ENCODE measurements around the gene NKAPD1. TPM values are rescaled to one million over a fixed set of nuclear protein-coding genes. Genes with fewer than 3 reads are reported as not detected.
"Not testable (repeated sequence)": the region's sequence is repeated elsewhere in the genome, so short reads cannot be mapped to it uniquely, and the experiment has no call there.

The NKAPD1 gene
- total and polyA plus RNA-seq, 7 donors, result 8.5 to 21.6 (median 9.9) TPM

GRCh38 chr11:112082729-112083128 lies 8.6 kb downstream of the NKAPD1 start:
- no peak for DNase-seq
- peak overlapping the region; percentile 88 for H3K27ac ChIP-seq

GRCh38 chr11:112085822-112086421 lies 11.8 kb downstream of the NKAPD1 start:
- 2 to 4% (median 3%) methylated on average over 19 of the region's 19 CpGs for WGBS, 3 donors
- Histone ChIP-seq H3K27ac (peak overlapping the region; percentile 88), H3K9me3 (no peaks in the 10 kb centered on the region), H3K4me1 (peaks cover 38% of the 10 kb centered on the region), H3K36me3 (ENCODE audit: insufficient read depth in 1 of 2, low read depth in 1 of 2) (peaks cover 11 to 78% of the 10 kb centered on the region in 2 donors), H3K27me3 (ENCODE audit: insufficient read depth in 3 of 3, low read length in 2 of 3) (no peaks in the 10 kb centered on the region), H3K4me3 (peak overlapping the region; percentile 93)
- peak in 1 of 2 donors; percentile 20 for DNase-seq
- ATAC-seq, result peak; percentile 37 to 65 (median 53)
- TF ChIP-seq CTCF (IDR thresholded peaks at IDR 0.05), result no peak
- intact Hi-C loops (cut with DNase I), result loop anchor here in 1 of 2 donors (5.0 kb wide), 1 partner anchor 159 kb away; no protein-coding TSS in a partner anchor

More at GRCh38 chr11:112082729-112083128, 8.6 kb downstream of the NKAPD1 start:
- Histone ChIP-seq H3K27me3 (ENCODE audit: insufficient read depth in 3 of 3, low read length in 2 of 3) (no peaks in the 10 kb centered on the region), H3K36me3 (ENCODE audit: insufficient read depth in 1 of 2, low read depth in 1 of 2) (peaks cover 24 to 78% of the 10 kb centered on the region in 2 donors), H3K4me3 (no peak overlapping the region), H3K4me1 (peaks cover 12% of the 10 kb centered on the region), H3K9me3 (no peaks in the 10 kb centered on the region)
- TF ChIP-seq CTCF (IDR thresholded peaks at IDR 0.05), result no peak
- peak; percentile 51 to 62 (median 56) for ATAC-seq
- intact Hi-C loops (cut with DNase I), result no loop called here
- 39 to 52% (median 44%) methylated on average over 4 of the region's 4 CpGs for WGBS, 3 donors

- Histone ChIP-seq H3K4me3 (peak within 1 kb of the TSS; percentile 93), H3K27ac (peak within 1 kb of the TSS; percentile 88), H3K4me1 (peaks cover 41% of the 10 kb centered on the region), H3K36me3 (ENCODE audit: insufficient read depth in 1 of 2, low read depth in 1 of 2) (peaks cover 12 to 78% of the 10 kb centered on the region in 2 donors), H3K9me3 (no peaks in the 10 kb centered on the region), H3K27me3 (ENCODE audit: insufficient read depth in 3 of 3, low read length in 2 of 3) (no peaks in the 10 kb centered on the region)
- peak; percentile 95 to 98 for DNase-seq
- TF ChIP-seq CTCF (IDR thresholded peaks at IDR 0.05), result peak; percentile 20
- 0 to 1% (median 0%) methylated on average over 45 of the region's 45 CpGs for WGBS, 3 donors
- ATAC-seq, result peak; percentile 92 to 95 (median 93)
- intact Hi-C loops (cut with DNase I), result loop anchor here in 1 of 2 donors (5.0 kb wide), 1 partner anchor 159 kb away; no protein-coding TSS in a partner anchor
These were observed 12.5 kb downstream of the NKAPD1 start, which contains the start of the genes SDHD and TIMM8B for GRCh38 chr11:112086422-112087191. Gene SDHD, plus strand, starts transcription at chr11:112086873. Its CDS starts 35 bp downstream, at chr11:112086908. Gene TIMM8B, minus strand, starts transcription at chr11:112086756. Its CDS starts 33 bp downstream, at chr11:112086723.

- WGBS, 3 donors, result 13 to 16% (median 14%) methylated on average over 10 of the region's 10 CpGs
- peaks cover 16 to 78% of the 10 kb centered on the region in 2 donors for H3K36me3 ChIP-seq (ENCODE audit: insufficient read depth in 1 of 2, low read depth in 1 of 2)
- ATAC-seq (peak; percentile 3 to 30 (median 10)), DNase-seq (no peak)
- intact Hi-C loops (cut with DNase I), result loop anchor here in 1 of 2 donors (5.0 kb wide), 1 partner anchor 160 kb away; no protein-coding TSS in a partner anchor
- peak overlapping the region; percentile 93 for H3K4me3 ChIP-seq
- no peaks in the 10 kb centered on the region for H3K27me3 ChIP-seq (ENCODE audit: insufficient read depth in 3 of 3, low read length in 2 of 3)
- H3K9me3 ChIP-seq, result no peaks in the 10 kb centered on the region
- peaks cover 41% of the 10 kb centered on the region for H3K4me1 ChIP-seq
- peak overlapping the region; percentile 88 for H3K27ac ChIP-seq
- TF ChIP-seq CTCF (IDR thresholded peaks at IDR 0.05), result no peak
These were observed 13.1 kb downstream of the NKAPD1 start for GRCh38 chr11:112087212-112087611.

GRCh38 chr11:112095302-112095701 lies 21.2 kb downstream of the NKAPD1 start:
- DNase-seq; H3K27me3 ChIP-seq (ENCODE audit: insufficient read depth in 3 of 3, low read length in 2 of 3); ATAC-seq; H3K9me3 ChIP-seq; intact Hi-C loops (cut with DNase I); H3K4me3 ChIP-seq; H3K27ac ChIP-seq: not testable (repeated sequence)
- peaks cover 17 to 82% of the 10 kb centered on the region in 2 donors for H3K36me3 ChIP-seq (ENCODE audit: insufficient read depth in 1 of 2, low read depth in 1 of 2)
- WGBS, 3 donors, result 94 to 98% (median 96%) methylated on average over 2 of the region's 2 CpGs
- peaks cover 21% of the 10 kb centered on the region for H3K4me1 ChIP-seq
